Adrenal gland (tissue), 12 donors: ENCODE results near the gene ZNRF3. TPM values are rescaled to one million over a fixed set of nuclear protein-coding genes. Genes with fewer than 3 reads are reported as not detected.

Experiments used
- DNase-seq, 7 donors: peaks; one replicate each; pipeline ENCODE4 v3.0.0-alpha.2; 2019 to 2020
- H3K27ac ChIP-seq, 5 donors: fragments of 200-600 bp; sonication (generic) in 4 of 5; 1 replicate in 3 of 5; 2 replicates in 2 of 5; pipeline versions ENCODE4 v1.5.1 to v1.8.0; 2016 to 2020; ENCODE audit warnings: mild to moderate bottlenecking in 1 of 5
- H3K27me3 ChIP-seq: fragments of 200-600 bp; 2 replicates; pipeline ENCODE4 v1.8.0; 2021
- H3K36me3 ChIP-seq, 2 donors: fragments of 200-600 bp; replicated peaks in 1 of 2; 1 replicate in 1 of 2; 2 replicates in 1 of 2; pipeline versions ENCODE4 v1.5.1 to v1.8.0; 2018 to 2022
- H3K4me1 ChIP-seq, 2 donors: fragments of 200-600 bp; replicated peaks in 1 of 2; 1 replicate in 1 of 2; 2 replicates in 1 of 2; pipeline versions ENCODE4 v1.5.1 to v1.8.0; 2018 to 2021
- H3K4me3 ChIP-seq, 4 donors: fragments of 200-600 bp; sonication (generic) in 3 of 4; one replicate each; pipeline ENCODE4 v1.5.1; 2016 to 2018
- H3K9me3 ChIP-seq, 3 donors: fragments of 200-600 bp; sonication (generic) in 1 of 3; replicated peaks in 1 of 3; 1 replicate in 2 of 3; 2 replicates in 1 of 3; pipeline versions ENCODE4 v1.5.1 to v1.8.0; 2016 to 2021
- POLR2A ChIP-seq, 2 donors: fragments of 450-650 bp; IDR thresholded peaks; one replicate each; pipeline ENCODE4 v1.6.1; 2017; ENCODE audit warnings: antibody characterized with exemption in 2 of 2, mild to moderate bottlenecking in 2 of 2, moderate library complexity in 1 of 2
- WGBS, 4 donors: extraction: QIAGEN DNeasy Blood & Tissue Kit in 2 of 4; methylation state at CpG; one replicate each; pipeline versions ENCODE4 v1.1.5 to v1.1.7; 2013 to 2017; 5-methylcytosine and 5-hydroxymethylcytosine counted together
- intact Hi-C, 2 donors: fragments of 100-400 bp; cut with DNase I; formaldehyde crosslinking; loops; one replicate each; pipeline versions ENCODE4 v1.14.1 to v1.15.0; 2022 to 2023
- polyA plus RNA-seq, 3 donors: library from polyadenylated mRNA; stranded (reverse); fragments of 200-250 nt in 2 of 3; fragments of 350-450 nt in 1 of 3; fragmentation: Illumina TruSeq in 1 of 3; extraction: RNeasy Lipid Tissue Mini Kit (QIAGEN cat#74804) in 1 of 3; gene quantifications; one replicate each; pipeline ENCODE4 v1.2.3, GENCODE V29; 2013 to 2014
- total RNA-seq, 9 donors: library from RNA; depleted of rRNA in 4 of 9; stranded (reverse); fragments of >200 nt in 4 of 9; fragments of 120-200 nt in 1 of 9; fragmentation: NEBNext Ultra II Directional in 1 of 9; extraction: Animal tissue kit (Norgen Biotek cat#: 25700) in 1 of 9; gene quantifications; one replicate each; pipeline versions ENCODE4 v1.1.0 to v1.2.4, GENCODE V29; 2013 to 2023
- TF ChIP-seq, protein P1 (sequence below), 6 experiments: fragments of 450-650 bp in 4 of 6; fragments of 200-600 bp in 2 of 6; sonication (generic) in 1 of 6; IDR thresholded peaks; 1 replicate in 5 of 6; 2 replicates in 1 of 6; pipeline versions ENCODE4 v1.5.1 to v1.8.0; 2016 to 2021; ENCODE audit warnings: antibody characterized with exemption in 6 of 6, mild to moderate bottlenecking in 2 of 6, moderate library complexity in 1 of 6
- donor health status: healthy with polysubstance abuse.
- donor health status: Bipolar disorder and iron deficiency.
- donor health status: DM: yes; HTN: yes; CAD: no.
- donor health status: DM: no; HTN: no; CAD: no.
- donor health status: DM: no; HTN: no; CAD: no.
- donor health status: DM: yes; HTN: yes; CAD: no.

The ZNRF3 gene
- total and polyA plus RNA-seq, 12 donors = 3.1 to 40.9 (median 17.0) TPM

DNA sequence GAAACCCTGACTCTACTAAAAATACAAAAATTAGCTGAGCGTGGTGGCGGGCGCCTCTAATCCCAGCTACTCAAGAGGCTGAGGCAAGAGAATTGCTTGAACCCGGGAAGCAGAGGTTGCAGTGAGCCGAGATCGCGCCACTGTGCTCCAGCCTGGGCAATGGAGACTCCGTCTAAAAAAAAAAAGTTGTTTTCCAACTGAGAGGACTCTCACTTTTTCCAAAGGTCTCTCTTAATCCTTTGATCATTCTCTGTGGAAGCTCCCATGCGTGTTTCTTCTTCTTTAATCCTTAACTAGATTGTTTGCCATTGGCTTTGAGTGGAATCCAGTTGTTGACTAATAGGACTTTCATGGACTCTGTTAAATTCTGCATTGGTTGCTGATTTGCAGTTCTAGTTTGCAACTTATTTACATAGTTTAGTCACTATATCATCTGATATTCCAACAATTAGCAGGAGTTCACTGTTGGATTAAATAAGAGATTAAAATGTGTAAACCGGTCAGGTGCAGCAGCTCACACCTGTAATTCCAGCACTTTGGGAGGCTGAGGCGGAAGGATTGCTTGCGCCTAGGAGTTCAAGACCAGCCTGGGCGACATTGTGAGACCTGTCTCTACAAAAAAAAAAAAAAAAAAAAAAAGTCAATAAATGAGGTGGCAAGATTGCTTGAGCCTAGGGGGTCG, 98.6 kb downstream of the ZNRF3 start:
- Histone ChIP-seq H3K4me3 (no peak overlapping the region), H3K9me3 (no peaks in the 10 kb centered on the region), H3K27ac (no peak overlapping the region), H3K36me3 (no peaks in the 10 kb centered on the region), H3K4me1 (peaks cover 32 to 43% of the 10 kb centered on the region in 2 donors), H3K27me3 (no peaks in the 10 kb centered on the region)
- intact Hi-C loops = no loop called here
- TF ChIP-seq POLR2A (IDR thresholded peaks at IDR 0.05) = no peak
- TF ChIP-seq, protein P1, sequence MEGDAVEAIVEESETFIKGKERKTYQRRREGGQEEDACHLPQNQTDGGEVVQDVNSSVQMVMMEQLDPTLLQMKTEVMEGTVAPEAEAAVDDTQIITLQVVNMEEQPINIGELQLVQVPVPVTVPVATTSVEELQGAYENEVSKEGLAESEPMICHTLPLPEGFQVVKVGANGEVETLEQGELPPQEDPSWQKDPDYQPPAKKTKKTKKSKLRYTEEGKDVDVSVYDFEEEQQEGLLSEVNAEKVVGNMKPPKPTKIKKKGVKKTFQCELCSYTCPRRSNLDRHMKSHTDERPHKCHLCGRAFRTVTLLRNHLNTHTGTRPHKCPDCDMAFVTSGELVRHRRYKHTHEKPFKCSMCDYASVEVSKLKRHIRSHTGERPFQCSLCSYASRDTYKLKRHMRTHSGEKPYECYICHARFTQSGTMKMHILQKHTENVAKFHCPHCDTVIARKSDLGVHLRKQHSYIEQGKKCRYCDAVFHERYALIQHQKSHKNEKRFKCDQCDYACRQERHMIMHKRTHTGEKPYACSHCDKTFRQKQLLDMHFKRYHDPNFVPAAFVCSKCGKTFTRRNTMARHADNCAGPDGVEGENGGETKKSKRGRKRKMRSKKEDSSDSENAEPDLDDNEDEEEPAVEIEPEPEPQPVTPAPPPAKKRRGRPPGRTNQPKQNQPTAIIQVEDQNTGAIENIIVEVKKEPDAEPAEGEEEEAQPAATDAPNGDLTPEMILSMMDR (IDR thresholded peaks at IDR 0.05) = no peak
- WGBS, 4 donors = 96 to 99% (median 97%) methylated on average over 14 of the region's 14 CpGs
- no peak for DNase-seq

- Histone ChIP-seq H3K4me1 (peaks cover 24 to 31% of the 10 kb centered on the region in 2 donors), H3K9me3 (no peaks in the 10 kb centered on the region), H3K27ac (no peak overlapping the region), H3K27me3 (no peaks in the 10 kb centered on the region), H3K36me3 (no peaks in the 10 kb centered on the region), H3K4me3 (no peak overlapping the region)
- TF ChIP-seq, protein P1 (IDR thresholded peaks at IDR 0.05) = no peak
- TF ChIP-seq POLR2A (IDR thresholded peaks at IDR 0.05) = no peak
- no peak for DNase-seq
- WGBS, 4 donors = 84 to 94% (median 88%) methylated on average over 7 of the region's 7 CpGs
- intact Hi-C loops = no loop called here
Observed at GRCh38 chr22:28983190-28983589, 99.8 kb downstream of the ZNRF3 start.

GRCh38 chr22:28983788-28984441, 100.5 kb downstream of the ZNRF3 start:
- peaks cover 17 to 24% of the 10 kb centered on the region in 2 donors for H3K4me1 ChIP-seq
- peak overlapping the region in 1 of 5 donors; percentile 9 for H3K27ac ChIP-seq
- TF ChIP-seq POLR2A (IDR thresholded peaks at IDR 0.05) = no peak
- TF ChIP-seq, protein P1 (IDR thresholded peaks at IDR 0.05) = no peak
- intact Hi-C loops = no loop called here
- no peak for DNase-seq
- no peaks in the 10 kb centered on the region for H3K9me3 ChIP-seq
- no peaks in the 10 kb centered on the region for H3K36me3 ChIP-seq
- no peaks in the 10 kb centered on the region for H3K27me3 ChIP-seq
- WGBS, 4 donors = 52 to 59% (median 57%) methylated on average over 4 of the region's 4 CpGs
- no peak overlapping the region for H3K4me3 ChIP-seq

- WGBS, 4 donors = 70 to 81% (median 74%) methylated on average over 6 of the region's 6 CpGs
- Histone ChIP-seq H3K36me3 (no peaks in the 10 kb centered on the region), H3K27me3 (no peaks in the 10 kb centered on the region), H3K9me3 (no peaks in the 10 kb centered on the region), H3K27ac (peak overlapping the region in 1 of 5 donors; percentile 9), H3K4me3 (no peak overlapping the region), H3K4me1 (peaks cover 10 to 17% of the 10 kb centered on the region in 2 donors)
- DNase-seq = no peak
- intact Hi-C loops = no loop called here
- TF ChIP-seq POLR2A (IDR thresholded peaks at IDR 0.05) = no peak
Observed at GRCh38 chr22:28984482-28985158, 101.2 kb downstream of the ZNRF3 start.
